Superior temporal gyrus (tissue), 1 donor: ENCODE data around the gene ACKR3.

ENCODE experiments used
- DNase-seq: peaks from one replicate; pipeline ENCODE4 v3.0.0-alpha.2; 2016; ENCODE audit errors: extremely low spot score

The ACKR3 gene

GRCh38 chr2:236549165-236549564, 20.5 kb upstream of the ACKR3 start:
- no peak for DNase-seq

- DNase-seq = no peak
Observed at GRCh38 chr2:236550290-236550689, 19.3 kb upstream of the ACKR3 start.

- no peak for DNase-seq
Observed at GRCh38 chr2:236550701-236551465, 18.7 kb upstream of the ACKR3 start.

- no peak for DNase-seq
Observed at GRCh38 chr2:236551471-236552211, 18.0 kb upstream of the ACKR3 start.

- no peak for DNase-seq
Observed at GRCh38 chr2:236552212-236552542, 17.4 kb upstream of the ACKR3 start.

GRCh38 chr2:236552581-236553363, 16.9 kb upstream of the ACKR3 start:
- DNase-seq = no peak

GRCh38 chr2:236553522-236553921, 16.1 kb upstream of the ACKR3 start:
- no peak for DNase-seq

- no peak for DNase-seq
Observed at GRCh38 chr2:236554629-236555282, 14.9 kb upstream of the ACKR3 start.

- no peak for DNase-seq
Observed at GRCh38 chr2:236555481-236555880, 14.1 kb upstream of the ACKR3 start.

GRCh38 chr2:236557306-236558030, 12.2 kb upstream of the ACKR3 start:
- DNase-seq = no peak

GRCh38 chr2:236558036-236558435, 11.6 kb upstream of the ACKR3 start:
- DNase-seq = peak; percentile 31

GRCh38 chr2:236558993-236559978, 10.3 kb upstream of the ACKR3 start:
- no peak for DNase-seq

- DNase-seq = no peak
Observed at GRCh38 chr2:236561874-236562273, 7.8 kb upstream of the ACKR3 start.

- no peak for DNase-seq
Observed at GRCh38 chr2:236562434-236562833, 7.2 kb upstream of the ACKR3 start.

GRCh38 chr2:236563953-236564352, 5.7 kb upstream of the ACKR3 start:
- DNase-seq = no peak

- DNase-seq = no peak
Observed at GRCh38 chr2:236565212-236565611, 4.4 kb upstream of the ACKR3 start.

- no peak for DNase-seq
Observed at GRCh38 chr2:236565879-236566402, 3.7 kb upstream of the ACKR3 start.

GRCh38 chr2:236566596-236566995, 3.0 kb upstream of the ACKR3 start:
- no peak for DNase-seq

- DNase-seq = peak; percentile 40
Observed at GRCh38 chr2:236568068-236568921, 1.3 kb upstream of the ACKR3 start.
